ENCODE results near the gene NR1H3. TPM values are rescaled to one million over a fixed set of nuclear protein-coding genes. Genes with fewer than 3 reads are reported as not detected.

NR1H3 gene
- total RNA-seq = 52.5 and 80.0 TPM in 2 replicates

DNA sequence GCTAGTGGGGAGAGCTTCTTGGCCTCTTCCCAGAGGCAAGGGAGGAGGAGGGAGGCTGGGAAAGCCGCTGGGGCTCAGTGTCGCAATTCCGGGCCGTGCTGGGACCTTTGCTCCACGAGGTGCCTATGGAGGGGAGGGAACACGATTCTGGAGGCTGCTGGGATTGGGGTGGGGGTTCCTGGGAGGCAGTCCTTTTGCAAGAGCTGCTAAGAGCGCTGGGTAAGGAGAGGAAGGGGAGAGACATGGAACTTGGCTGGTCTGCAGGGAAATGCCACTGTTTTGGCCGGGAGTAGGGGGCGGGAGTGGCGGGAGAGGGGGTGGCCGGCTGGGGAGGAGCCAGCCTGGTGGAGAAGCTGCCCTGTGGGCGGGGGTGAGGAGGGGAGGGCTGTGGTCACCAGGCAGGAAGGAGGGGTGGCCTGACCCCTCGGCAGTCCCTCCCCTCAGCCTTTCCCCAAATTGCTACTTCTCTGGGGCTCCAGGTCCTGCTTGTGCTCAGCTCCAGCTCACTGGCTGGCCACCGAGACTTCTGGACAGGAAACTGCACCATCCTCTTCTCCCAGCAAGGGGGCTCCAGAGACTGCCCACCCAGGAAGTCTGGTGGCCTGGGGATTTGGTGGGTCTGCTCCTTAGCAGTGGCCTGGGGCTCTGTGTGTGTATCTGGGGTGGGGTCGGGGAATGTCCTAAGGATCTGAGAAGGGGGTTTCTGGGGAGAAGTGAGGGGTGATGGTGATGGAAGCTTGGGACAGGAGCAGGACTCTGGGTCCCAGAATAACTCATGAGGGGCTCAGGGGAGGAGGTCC is at the start of gene NR1H3:
NR1H3 (plus strand) TSS at position 480 of the 800 bp plus-strand sequence. CDS start 1,221 bp downstream, outside the sequence.

DNA sequence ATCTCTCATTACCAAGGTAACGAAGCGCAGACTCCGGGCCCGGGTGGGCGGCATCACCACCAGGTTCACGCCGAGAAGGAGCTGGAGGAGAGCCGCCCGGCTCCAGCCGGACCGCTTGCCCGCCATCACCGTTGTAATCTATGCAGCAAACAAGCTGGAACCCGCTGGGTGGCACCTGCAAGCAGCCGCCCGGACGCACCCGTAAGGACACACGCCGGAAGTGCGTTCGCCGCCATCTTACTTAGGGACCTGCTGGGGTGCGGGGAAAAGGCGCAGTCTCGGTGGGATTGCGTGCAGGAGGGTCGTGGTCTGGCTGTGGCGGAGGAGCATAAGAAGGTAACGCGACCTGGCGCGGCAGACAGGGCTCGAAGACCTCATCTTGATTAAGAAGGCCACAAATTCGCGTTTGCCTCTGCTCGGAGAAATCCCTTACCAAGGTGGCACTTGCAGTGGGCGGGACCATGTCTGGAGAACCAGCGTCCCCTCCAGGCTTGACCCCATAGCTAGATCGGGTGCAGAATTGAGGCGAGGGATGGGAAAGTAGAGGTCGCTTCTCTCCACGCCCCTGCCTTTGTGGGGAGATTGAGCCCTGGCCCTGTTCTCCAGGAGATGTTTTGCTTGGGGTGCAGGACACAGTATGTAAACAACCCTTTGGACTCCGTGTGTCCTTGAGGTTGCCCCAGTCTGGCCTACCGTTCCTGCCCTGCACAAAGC is 9.0 kb upstream of the NR1H3 start, which contains the start of gene ACP2:
ACP2 (minus strand) TSS at position 151 of the 714 bp plus-strand sequence; CDS start at position 126, 25 bp downstream.

DNA sequence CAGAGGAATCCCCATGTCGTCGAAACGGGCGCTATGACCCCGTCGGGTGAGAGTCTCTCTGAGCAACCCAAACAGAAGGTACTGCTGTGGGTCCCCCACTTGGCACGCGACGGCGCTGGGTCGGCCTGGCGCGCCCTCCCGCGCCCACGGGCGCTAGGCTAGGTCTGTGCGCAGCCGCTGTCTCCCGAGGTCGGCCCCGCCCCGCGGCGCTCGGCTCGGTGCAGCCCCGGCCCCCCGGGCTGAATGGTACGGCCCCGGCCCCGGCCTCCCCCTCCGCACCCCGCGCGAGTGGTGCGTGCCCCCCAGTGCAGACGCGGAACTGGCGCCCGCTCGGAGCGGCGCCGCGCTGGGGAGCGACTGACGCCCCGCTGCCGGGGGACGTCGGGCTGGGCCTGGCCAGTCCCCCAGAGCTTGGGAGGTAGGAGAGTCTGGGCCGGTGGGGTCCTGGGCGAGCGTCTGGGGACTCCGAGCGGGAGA is 12.1 kb downstream of the NR1H3 start, which contains the start of gene MADD:
MADD (plus strand) TSS at position 305 of the 477 bp plus-strand sequence.

Other genes starting within 250 kb of the NR1H3 start
- gene ARFGAP2, start 81.1 kb upstream of the NR1H3 start, total RNA-seq = 87.1 and 91.3 TPM in 2 replicates
- gene PACSIN3, start 71.6 kb upstream of the NR1H3 start, total RNA-seq = 16.6 and 24.4 TPM in 2 replicates
- gene DDB2, start 43.0 kb upstream of the NR1H3 start, total RNA-seq = 34.8 and 44.6 TPM in 2 replicates
- 35.2 and 40.5 TPM in 2 replicates for gene ACP2, start 9.2 kb upstream of the NR1H3 start, total RNA-seq
- 24.4 and 25.3 TPM in 2 replicates for gene MADD, start 12.1 kb downstream of the NR1H3 start, total RNA-seq
- not detected in 2 replicates for gene MYBPC3, start 94.7 kb downstream of the NR1H3 start, total RNA-seq
- gene SPI1, start 120.6 kb downstream of the NR1H3 start, total RNA-seq = 0.17 TPM in 1 of 2 replicates, not detected in the other
- 29.1 and 51.0 TPM in 2 replicates for gene SLC39A13, start 150.6 kb downstream of the NR1H3 start, total RNA-seq
- 155 and 160 TPM in 2 replicates for gene PSMC3, start 168.4 kb downstream of the NR1H3 start, total RNA-seq
- gene RAPSN, start 191.1 kb downstream of the NR1H3 start, total RNA-seq = 0.09 and 0.22 TPM in 2 replicates